Activated CD4-positive, alpha-beta T cell treated with anti-CD3 and anti-CD28 coated beads, Interleukin-2, amount 50 U/mL, for 4 hours (primary cell): ENCODE data around the gene U2AF1.
"Not testable (repeated sequence)": the region's sequence is repeated elsewhere in the genome, so short reads cannot be mapped to it uniquely, and the experiment has no call there.

Source experiments
- DNase-seq, 2 experiments: peaks; one replicate each; pipeline ENCODE4 v3.0.0-alpha.2; 2020

U2AF1 gene

GRCh38 chr21:43076023-43076637, 31.2 kb downstream of the U2AF1 start:
- not testable (repeated sequence) for DNase-seq

GRCh38 chr21:43075170-43076022, 32.0 kb downstream of the U2AF1 start, which contains the start of gene CBS:
TSS of gene CBS (minus strand) at chr21:43075835. CDS start at chr21:43072193, 3,642 bp downstream.
- DNase-seq: not testable (repeated sequence)

- not testable (repeated sequence) for DNase-seq
These were observed 32.8 kb downstream of the U2AF1 start for GRCh38 chr21:43074401-43075169.

GRCh38 chr21:43072742-43073141, 34.6 kb downstream of the U2AF1 start:
- not testable (repeated sequence) for DNase-seq

- not testable (repeated sequence) for DNase-seq
These were observed 37.7 kb downstream of the U2AF1 start for GRCh38 chr21:43069682-43070081.

GRCh38 chr21:43068065-43068464, 39.3 kb downstream of the U2AF1 start:
- not testable (repeated sequence) for DNase-seq

- DNase-seq: not testable (repeated sequence)
These were observed 40.7 kb downstream of the U2AF1 start for GRCh38 chr21:43066690-43067089.

GRCh38 chr21:43065991-43066390, 41.4 kb downstream of the U2AF1 start:
- DNase-seq: not testable (repeated sequence)

- DNase-seq: not testable (repeated sequence)
These were observed 43.0 kb downstream of the U2AF1 start for GRCh38 chr21:43064265-43064917.

GRCh38 chr21:43062955-43063664, 44.3 kb downstream of the U2AF1 start:
- DNase-seq: not testable (repeated sequence)

- DNase-seq: not testable (repeated sequence)
These were observed 54.3 kb downstream of the U2AF1 start for GRCh38 chr21:43053112-43053511.

GRCh38 chr21:43045876-43046821, 61.2 kb downstream of the U2AF1 start:
- DNase-seq: not testable (repeated sequence)

GRCh38 chr21:43045165-43045875, 62.0 kb downstream of the U2AF1 start:
- DNase-seq: not testable (repeated sequence)

- not testable (repeated sequence) for DNase-seq
These were observed 62.8 kb downstream of the U2AF1 start for GRCh38 chr21:43044547-43044946.

- not testable (repeated sequence) for DNase-seq
These were observed 64.1 kb downstream of the U2AF1 start for GRCh38 chr21:43043291-43043690.
